ENCODE results near the gene AGPS.

GRCh38 chr2:177464549-177464948 is 72.0 kb downstream of the AGPS start:
- TF ChIP-seq RFX5 (IDR thresholded peaks at IDR 0.05; ENCODE audit: low read length) (no peak), USF2 (IDR thresholded peaks at IDR 0.05; ENCODE audit: borderline replicate concordance, low read depth, low read length) (no peak), EZH2phosphoT487 (IDR thresholded peaks at IDR 0.05; ENCODE audit: borderline replicate concordance, low read depth) (no peak), RXRA (IDR thresholded peaks at IDR 0.05; ENCODE audit: borderline replicate concordance, low read depth) (no peak), SIN3A (IDR thresholded peaks at IDR 0.05; ENCODE audit: borderline replicate concordance, low read depth, low read length) (no peak), SMC3 (IDR thresholded peaks at IDR 0.05; ENCODE audit: low read depth, low read length) (no peak), GABPA (IDR thresholded peaks at IDR 0.05; ENCODE audit: low read depth) (no peak), MAX (IDR thresholded peaks at IDR 0.05; ENCODE audit: low read depth) (no peak)
- TF ChIP-seq, protein P1, sequence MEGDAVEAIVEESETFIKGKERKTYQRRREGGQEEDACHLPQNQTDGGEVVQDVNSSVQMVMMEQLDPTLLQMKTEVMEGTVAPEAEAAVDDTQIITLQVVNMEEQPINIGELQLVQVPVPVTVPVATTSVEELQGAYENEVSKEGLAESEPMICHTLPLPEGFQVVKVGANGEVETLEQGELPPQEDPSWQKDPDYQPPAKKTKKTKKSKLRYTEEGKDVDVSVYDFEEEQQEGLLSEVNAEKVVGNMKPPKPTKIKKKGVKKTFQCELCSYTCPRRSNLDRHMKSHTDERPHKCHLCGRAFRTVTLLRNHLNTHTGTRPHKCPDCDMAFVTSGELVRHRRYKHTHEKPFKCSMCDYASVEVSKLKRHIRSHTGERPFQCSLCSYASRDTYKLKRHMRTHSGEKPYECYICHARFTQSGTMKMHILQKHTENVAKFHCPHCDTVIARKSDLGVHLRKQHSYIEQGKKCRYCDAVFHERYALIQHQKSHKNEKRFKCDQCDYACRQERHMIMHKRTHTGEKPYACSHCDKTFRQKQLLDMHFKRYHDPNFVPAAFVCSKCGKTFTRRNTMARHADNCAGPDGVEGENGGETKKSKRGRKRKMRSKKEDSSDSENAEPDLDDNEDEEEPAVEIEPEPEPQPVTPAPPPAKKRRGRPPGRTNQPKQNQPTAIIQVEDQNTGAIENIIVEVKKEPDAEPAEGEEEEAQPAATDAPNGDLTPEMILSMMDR (IDR thresholded peaks at IDR 0.05) = no peak
- TF ChIP-seq, protein P2, sequence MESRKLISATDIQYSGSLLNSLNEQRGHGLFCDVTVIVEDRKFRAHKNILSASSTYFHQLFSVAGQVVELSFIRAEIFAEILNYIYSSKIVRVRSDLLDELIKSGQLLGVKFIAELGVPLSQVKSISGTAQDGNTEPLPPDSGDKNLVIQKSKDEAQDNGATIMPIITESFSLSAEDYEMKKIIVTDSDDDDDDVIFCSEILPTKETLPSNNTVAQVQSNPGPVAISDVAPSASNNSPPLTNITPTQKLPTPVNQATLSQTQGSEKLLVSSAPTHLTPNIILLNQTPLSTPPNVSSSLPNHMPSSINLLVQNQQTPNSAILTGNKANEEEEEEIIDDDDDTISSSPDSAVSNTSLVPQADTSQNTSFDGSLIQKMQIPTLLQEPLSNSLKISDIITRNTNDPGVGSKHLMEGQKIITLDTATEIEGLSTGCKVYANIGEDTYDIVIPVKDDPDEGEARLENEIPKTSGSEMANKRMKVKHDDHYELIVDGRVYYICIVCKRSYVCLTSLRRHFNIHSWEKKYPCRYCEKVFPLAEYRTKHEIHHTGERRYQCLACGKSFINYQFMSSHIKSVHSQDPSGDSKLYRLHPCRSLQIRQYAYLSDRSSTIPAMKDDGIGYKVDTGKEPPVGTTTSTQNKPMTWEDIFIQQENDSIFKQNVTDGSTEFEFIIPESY (IDR thresholded peaks at IDR 0.05; ENCODE audit: borderline replicate concordance, low read depth) = no peak

All from SK-N-SH (cell line).